HG03280 (cell line): ENCODE data around the gene CTAGE9.
A peak's percentile ranks its signal among the peaks of the same experiment; 100 is the strongest.
"Not testable (repeated sequence)": the region's sequence is repeated elsewhere in the genome, so short reads cannot be mapped to it uniquely, and the experiment has no call there.

ENCODE experiments used
- ATAC-seq: cut with Tn5 transposase; IDR thresholded peaks from one replicate; pipeline ENCODE4 v1.9.1; 2021; ENCODE audit warnings: mild to moderate bottlenecking, moderate library complexity; ENCODE audit not compliant: unreplicated experiment

Gene CTAGE9

DNA sequence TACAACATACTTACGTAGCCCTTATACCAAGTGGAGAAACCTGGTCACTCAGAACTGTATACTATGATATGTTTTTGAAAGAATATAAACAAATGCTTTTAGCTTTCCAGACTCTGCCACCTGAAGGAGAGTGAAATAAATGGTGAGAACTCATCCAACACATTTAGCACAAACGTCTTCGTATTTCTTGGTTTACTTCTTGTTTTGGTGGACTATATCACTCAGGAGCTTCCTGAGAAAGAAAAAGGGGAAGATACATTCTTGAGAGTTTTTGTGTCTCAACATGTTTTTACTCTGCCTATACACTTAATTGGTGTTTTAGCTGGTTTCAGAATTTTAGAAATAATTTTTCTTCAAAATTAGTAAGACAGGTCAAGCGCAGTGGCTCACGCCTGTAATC is 19.4 kb upstream of the CTAGE9 start:
- no peak for ATAC-seq

- no peak for ATAC-seq
These were observed 18.7 kb upstream of the CTAGE9 start for GRCh38 chr6:131729550-131729949.

DNA sequence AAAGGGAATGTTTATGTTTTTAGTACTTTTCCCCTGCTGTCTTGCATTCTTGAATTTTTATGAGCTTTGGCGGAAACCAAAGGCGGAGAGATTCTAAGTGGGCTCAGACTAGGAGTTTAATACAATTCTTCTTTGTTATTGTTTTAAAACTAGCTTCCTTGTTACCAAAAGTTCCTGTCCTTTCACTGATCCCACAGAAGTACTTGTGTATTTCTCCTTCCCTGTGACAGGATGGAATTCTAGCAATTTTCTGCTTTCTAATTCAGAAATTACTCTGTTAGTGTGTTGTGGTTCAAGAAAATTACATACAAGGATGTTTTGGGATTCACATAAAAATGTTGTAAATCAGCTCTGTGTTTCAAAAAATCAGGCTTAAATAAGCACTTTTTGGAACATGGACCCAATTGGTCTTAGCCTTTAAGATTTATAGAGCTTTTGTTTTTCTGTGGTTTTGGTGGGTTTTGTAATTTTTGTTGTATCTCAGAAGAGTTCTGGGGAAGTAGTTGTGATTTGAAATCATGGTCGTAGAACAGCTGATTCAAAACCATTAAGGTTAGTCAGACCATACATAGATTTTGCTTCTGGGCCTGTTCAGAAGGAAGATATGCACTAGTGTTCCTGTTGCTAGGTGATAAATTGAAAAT is 17.6 kb upstream of the CTAGE9 start:
- no peak for ATAC-seq

GRCh38 chr6:131727868-131728267 is 17.1 kb upstream of the CTAGE9 start:
- ATAC-seq, result no peak

DNA sequence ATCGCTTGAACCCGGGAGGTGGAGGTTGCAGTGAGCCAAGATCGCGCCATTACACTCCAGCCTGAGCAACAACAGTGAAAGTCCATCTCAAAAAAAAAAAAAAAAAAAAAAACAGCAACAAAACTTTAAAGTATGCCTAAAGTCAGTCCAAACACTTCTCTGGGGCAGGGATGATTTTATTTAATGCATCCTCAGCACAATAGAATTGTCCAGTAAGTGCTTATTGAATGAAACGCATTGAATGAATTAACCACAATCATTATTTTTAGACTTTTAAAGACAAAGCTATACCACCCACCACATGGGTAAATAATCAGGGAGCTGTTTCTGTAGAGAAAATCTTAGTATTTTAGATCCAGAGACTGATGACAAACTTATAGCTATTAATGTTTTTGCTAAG is 16.6 kb upstream of the CTAGE9 start:
- ATAC-seq, result no peak

DNA sequence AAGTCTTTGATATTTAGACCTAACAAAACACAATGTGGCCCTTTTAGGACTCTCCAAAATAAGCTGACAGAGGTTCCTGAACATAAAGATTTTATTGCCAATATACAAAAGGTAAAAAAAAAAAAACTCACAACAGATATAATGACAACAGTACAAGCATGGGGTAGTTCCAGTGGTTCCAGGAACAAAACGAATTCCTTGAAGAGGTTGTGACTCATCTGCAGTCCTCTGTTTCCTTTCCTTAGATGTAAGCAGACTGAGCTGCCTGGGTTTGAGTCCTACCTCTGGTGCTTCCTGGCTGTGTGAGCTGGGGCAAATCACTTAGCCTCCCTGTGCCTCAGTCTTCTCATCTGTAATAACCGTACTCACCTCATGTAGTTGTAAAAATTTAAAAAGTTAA is 13.3 kb upstream of the CTAGE9 start:
- no peak for ATAC-seq

GRCh38 chr6:131721161-131721560 is 10.3 kb upstream of the CTAGE9 start:
- ATAC-seq, result no peak

DNA sequence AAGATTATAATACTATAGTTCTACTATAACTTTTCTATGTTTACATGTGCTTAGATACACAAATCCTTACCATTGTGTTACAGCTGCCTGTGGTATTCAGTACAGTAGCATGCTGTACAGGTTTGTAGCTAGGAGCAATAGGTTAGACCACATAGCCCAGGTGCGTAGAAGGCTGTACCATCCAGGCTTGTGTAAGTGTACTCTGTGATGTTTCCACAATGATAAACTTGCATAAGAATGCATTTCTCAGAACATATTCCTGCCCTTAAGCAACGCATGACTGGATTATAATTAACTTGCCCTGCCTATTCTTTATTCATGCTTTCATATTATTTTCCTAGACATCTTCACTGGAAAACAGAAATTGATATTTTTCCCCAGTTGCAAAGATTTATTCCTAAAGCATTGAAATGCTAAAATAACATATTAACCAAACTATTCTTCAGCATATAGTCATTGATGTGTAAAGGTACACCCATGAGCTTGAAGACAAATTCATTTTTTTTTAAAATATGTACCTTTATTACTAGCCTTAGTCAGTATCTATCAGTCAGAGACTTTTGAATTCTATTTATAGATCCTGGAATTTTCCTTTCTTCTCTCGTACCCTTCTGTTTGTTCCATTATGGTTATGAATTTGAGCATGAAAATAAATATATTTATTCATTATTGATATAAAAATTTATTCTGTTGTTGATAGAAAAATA is 7.2 kb upstream of the CTAGE9 start:
- no peak for ATAC-seq

DNA sequence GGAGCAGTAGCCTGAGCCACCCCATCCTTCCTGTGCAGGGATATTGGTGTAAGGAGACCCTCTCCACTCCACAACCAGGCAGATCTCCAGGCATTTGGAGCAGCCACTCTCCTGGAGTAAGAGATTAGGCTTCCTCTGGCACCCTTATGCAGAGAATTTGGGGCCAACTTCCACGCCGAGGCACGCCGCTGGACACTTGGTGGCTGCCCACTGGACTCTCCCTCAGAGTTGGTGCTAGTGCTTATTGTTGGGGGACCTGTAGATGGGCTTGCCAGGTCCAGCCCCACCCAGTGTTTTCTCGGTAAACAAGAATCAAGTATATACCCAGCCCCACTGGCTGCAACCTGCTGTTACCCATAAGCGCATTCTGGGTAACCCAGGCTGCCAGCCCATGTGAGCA is 4.8 kb upstream of the CTAGE9 start:
- not testable (repeated sequence) for ATAC-seq

DNA sequence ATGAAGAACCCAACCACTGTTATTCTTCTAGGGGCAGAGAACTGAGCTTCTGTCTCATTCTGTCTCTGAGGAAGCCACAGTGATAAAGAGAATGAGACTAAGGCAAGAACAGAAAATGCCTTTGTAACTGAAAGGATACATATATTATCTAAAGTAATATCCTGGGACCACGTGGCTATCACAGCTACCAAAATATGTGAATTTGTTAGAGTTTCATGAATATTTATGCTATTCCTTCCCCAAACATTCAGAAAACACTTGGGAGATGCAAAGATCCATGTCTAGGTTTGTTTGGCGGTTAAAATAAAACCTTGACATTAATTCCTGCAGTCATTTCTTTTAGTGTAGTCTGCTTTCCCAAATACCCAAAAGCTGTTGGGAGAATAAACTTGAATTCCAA is 6.9 kb downstream of the CTAGE9 start:
- ATAC-seq, result not testable (repeated sequence)

- not testable (repeated sequence) for ATAC-seq
These were observed 10.0 kb downstream of the CTAGE9 start for GRCh38 chr6:131700851-131701250.

DNA sequence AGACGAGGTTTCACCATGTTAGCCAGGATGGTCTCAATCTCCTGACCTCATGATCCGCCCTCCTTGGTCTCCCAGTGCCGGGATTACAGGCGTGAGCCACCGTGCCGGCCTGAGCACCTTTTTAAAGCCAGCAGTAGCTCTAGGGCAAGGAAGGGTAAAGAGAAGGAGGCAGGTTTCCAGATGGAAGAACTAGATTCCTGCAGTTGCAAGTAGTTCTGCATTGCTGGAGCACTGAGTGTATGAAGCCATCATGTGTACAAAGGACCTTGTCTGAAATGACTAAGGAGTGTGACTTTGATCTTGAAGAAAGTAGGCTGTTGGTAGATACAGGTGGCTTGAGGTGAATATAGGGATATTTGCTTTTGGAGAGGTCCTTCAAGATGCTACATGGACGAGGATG is 13.9 kb downstream of the CTAGE9 start:
- ATAC-seq, result no peak

DNA sequence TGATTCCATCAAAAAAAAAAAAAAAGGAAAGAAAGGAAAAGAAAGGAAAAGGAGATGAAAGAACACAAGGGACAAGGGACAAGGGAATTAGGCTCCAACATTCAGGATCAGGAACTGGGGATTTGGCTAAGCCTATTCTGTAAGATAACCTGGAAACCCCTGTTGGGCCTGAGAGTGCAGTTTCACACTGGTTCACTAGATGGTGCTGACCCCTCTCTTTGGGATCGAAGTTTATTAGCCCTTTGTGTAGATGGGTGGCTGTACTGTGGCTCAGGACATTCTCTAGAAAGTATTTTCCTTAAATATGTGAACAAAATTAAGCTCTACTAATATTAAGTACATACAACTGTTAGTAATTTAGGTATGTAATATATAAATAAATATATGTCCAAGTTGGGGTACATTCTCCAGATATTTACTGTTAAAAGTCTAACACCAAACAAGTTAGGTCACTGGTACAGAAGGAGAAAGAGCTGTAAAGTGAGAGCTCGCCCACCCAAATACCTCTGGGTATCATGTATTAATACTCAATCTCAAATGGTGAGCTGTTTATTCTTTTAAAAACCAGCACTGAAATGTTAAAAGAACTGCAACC is 15.9 kb downstream of the CTAGE9 start:
- ATAC-seq, result peak; percentile 71

DNA sequence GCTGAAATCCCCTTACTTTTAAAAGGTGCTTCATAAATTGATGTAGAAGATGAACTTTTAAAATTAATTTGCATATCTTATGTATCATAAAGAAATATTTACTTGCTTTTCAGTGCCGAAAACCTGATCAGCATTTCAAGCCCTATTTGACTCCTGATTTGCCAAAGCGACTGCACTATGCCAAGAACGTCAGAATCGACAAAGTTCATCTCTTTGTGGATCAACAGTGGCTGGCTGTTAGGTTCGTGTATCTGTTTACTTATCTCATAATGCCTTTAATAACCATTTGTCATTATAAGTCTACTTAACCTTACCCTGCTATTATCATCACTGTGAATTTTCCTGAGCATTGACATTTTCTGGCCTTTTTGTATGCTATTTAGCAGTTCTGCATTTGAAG is 17.4 kb downstream of the CTAGE9 start:
- no peak for ATAC-seq

- no peak for ATAC-seq
These were observed 18.2 kb downstream of the CTAGE9 start for GRCh38 chr6:131692589-131692988.

GRCh38 chr6:131692031-131692430 is 18.8 kb downstream of the CTAGE9 start:
- ATAC-seq, result no peak

DNA sequence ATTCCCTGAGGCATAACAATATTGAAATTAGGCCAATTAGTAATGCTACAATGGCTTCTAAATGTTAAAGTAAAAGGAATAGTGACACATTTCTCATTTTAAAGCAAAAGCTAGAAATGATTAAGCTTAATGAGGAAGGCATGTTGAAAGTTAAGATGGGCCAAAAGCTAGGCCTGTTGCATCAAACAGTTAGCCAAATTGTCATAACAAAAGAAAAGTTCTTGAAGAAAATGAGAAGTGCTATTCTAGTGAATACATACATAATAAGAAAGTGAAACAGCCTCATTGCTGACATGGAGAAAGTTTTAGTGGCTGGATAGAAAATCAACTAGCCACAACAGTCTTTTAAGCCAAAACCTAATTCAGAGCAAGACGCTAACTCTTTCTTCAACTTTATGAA is 22.5 kb downstream of the CTAGE9 start:
- peak; percentile 50 for ATAC-seq

DNA sequence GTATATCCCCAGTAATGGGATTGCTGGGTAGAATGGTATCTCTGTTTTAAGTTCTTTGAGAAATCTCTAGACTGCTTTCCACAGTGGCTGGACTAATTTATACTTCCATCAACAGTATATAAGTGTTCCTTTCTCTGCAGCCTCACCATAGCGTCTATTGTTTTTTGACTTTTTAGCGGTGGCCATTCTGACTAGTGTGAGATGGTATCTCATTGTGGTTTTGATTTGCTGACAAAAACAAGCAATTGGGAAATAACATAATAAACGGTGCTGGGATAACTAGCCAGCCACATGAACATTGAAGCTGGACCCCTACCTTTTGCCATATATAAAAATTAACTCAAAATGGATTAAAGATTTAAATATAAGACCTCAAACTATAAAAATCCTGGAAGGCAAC is 23.8 kb downstream of the CTAGE9 start:
- ATAC-seq, result no peak

DNA sequence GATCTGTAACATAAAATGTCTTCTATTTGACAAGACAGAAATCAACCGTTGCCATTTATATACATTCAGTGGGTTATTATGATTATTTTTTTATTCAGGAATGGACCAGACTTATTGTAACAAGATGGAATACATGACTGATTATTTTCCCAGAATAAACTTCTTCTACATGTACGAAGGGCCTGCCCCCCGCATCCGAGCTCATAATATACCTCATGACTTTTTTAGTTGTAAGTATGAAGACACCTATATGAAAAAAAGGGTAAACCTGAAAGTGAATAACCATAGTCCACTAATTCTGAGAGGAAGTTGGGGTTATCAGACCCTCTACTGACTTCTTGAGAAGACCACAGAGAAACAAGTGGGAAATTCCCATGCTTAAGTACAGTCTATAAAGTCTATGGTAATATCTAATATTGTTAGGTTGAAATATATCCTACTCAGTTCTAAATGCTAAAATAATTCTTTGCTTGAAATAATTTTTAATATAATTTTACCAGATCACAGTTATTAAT is 25.5 kb downstream of the CTAGE9 start:
- no peak for ATAC-seq

GRCh38 chr6:131683479-131683878 is 27.3 kb downstream of the CTAGE9 start:
- ATAC-seq, result peak; percentile 59

GRCh38 chr6:131682442-131682841 is 28.4 kb downstream of the CTAGE9 start:
- no peak for ATAC-seq

- ATAC-seq, result no peak
These were observed 29.2 kb downstream of the CTAGE9 start for GRCh38 chr6:131681585-131681984.
